HepG2 (cell line): ENCODE data around the gene CPT1B. TPM values are rescaled to one million over a fixed set of nuclear protein-coding genes. Genes with fewer than 3 reads are reported as not detected.

ENCODE experiments used
- ARHGAP35 ChIP-seq: sonication (generic); formaldehyde crosslinking; IDR thresholded peaks from 2 replicates; pipeline ENCODE4 v1.9.0; 2022; ENCODE audit warnings: mild to moderate bottlenecking, inconsistent platforms, moderate library complexity, missing genetic modification reagents, borderline replicate concordance
- CEBPG ChIP-seq: IDR thresholded peaks from 2 replicates; pipeline ENCODE4 v1.6.1; 2016
- FOXC1 ChIP-seq: sonication (generic); formaldehyde crosslinking; IDR thresholded peaks from 2 replicates; pipeline ENCODE4 v1.8.0; 2022; ENCODE audit warnings: mild to moderate bottlenecking, missing genetic modification reagents, borderline replicate concordance
- GATAD2A ChIP-seq: IDR thresholded peaks from 2 replicates; pipeline ENCODE4 v1.6.1; 2016
- JARID2 ChIP-seq: sonication (generic); formaldehyde crosslinking; IDR thresholded peaks from 2 replicates; pipeline ENCODE4 v1.8.1; 2023; ENCODE audit warnings: missing genetic modification reagents, inconsistent platforms; ENCODE audit not compliant: insufficient replicate concordance
- NFYB ChIP-seq: sonication (generic); formaldehyde crosslinking; IDR thresholded peaks from 2 replicates; pipeline ENCODE4 v1.4.0; 2020; ENCODE audit warnings: missing genetic modification reagents
- NKX3-1 ChIP-seq: sonication (generic); formaldehyde crosslinking; IDR thresholded peaks from 2 replicates; pipeline ENCODE4 v1.5.0; 2020; ENCODE audit warnings: missing genetic modification reagents
- PHF20 ChIP-seq: sonication (generic); formaldehyde crosslinking; IDR thresholded peaks from 2 replicates; pipeline ENCODE4 v1.5.0; 2020; ENCODE audit warnings: mild to moderate bottlenecking, missing genetic modification reagents
- PRPF4 ChIP-seq: fragments of 200-400 bp; formaldehyde crosslinking; IDR thresholded peaks from 2 replicates; pipeline ENCODE4 v1.6.1; 2016; ENCODE audit warnings: low read length, low read depth; ENCODE audit not compliant: poor library complexity, severe bottlenecking
- SETDB1 ChIP-seq: sonication (generic); formaldehyde crosslinking; IDR thresholded peaks from 2 replicates; pipeline ENCODE4 v1.5.1; 2020; ENCODE audit warnings: missing genetic modification reagents, mild to moderate bottlenecking, borderline replicate concordance
- SIN3A ChIP-seq: IDR thresholded peaks from 2 replicates; pipeline ENCODE4 v1.6.1; 2011; ENCODE audit warnings: low read depth, mild to moderate bottlenecking, control low read depth, low read length, borderline replicate concordance
- SKI ChIP-seq: fragments of 450-650 bp; IDR thresholded peaks from one replicate; pipeline ENCODE4 v1.6.1; 2018; ENCODE audit warnings: mild to moderate bottlenecking; ENCODE audit not compliant: partially characterized antibody
- SOX5 ChIP-seq: IDR thresholded peaks from 2 replicates; pipeline ENCODE4 v1.6.1; 2016; ENCODE audit warnings: borderline replicate concordance
- SYNCRIP ChIP-seq: fragments of 200-400 bp; formaldehyde crosslinking; IDR thresholded peaks from 2 replicates; pipeline ENCODE4 v1.6.1; 2018; ENCODE audit warnings: mild to moderate bottlenecking, low read depth, low read length; ENCODE audit not compliant: insufficient read depth
- TMF1 ChIP-seq: sonication (generic); formaldehyde crosslinking; IDR thresholded peaks from 2 replicates; pipeline ENCODE4 v1.8.1; 2022; ENCODE audit warnings: low read depth, missing genetic modification reagents
- ZNF547 ChIP-seq: sonication (generic); formaldehyde crosslinking; IDR thresholded peaks from 2 replicates; pipeline ENCODE4 v1.5.1; 2020; ENCODE audit warnings: mild to moderate bottlenecking, missing genetic modification reagents
- polyA plus RNA-seq, 8 experiments: library from polyadenylated mRNA; depleted of rRNA in 3 of 8; stranded (reverse) in 7 of 8; unstranded in 1 of 8; fragments of >200 nt; fragmentation: Illumina TruSeq in 4 of 8; extraction: Trizol in 4 of 8; gene quantifications; 2 replicates each; pipeline versions ENCODE4 v1.2.1 to v1.2.3, GENCODE V29; 2011 to 2016; ENCODE audit warnings: low read depth in 4 of 8, missing spikeins in 1 of 8, mixed read lengths in 1 of 8; ENCODE audit not compliant: insufficient read depth in 1 of 8
- total RNA-seq, 5 experiments: library from RNA; depleted of rRNA; stranded (reverse); fragments of >200 nt; fragmentation: Illumina TruSeq; extraction: Trizol; gene quantifications; 2 replicates each; pipeline ENCODE4 v1.2.3, GENCODE V29; 2016; ENCODE audit warnings: low read depth in 1 of 5
- TF ChIP-seq, protein P1 (sequence below): sonication (generic); formaldehyde crosslinking; IDR thresholded peaks from 2 replicates; pipeline ENCODE4 v1.5.0; 2020; ENCODE audit warnings: mild to moderate bottlenecking, missing genetic modification reagents, borderline replicate concordance
- TF ChIP-seq, protein P2 (sequence below): sonication (generic); formaldehyde crosslinking; IDR thresholded peaks from 2 replicates; pipeline ENCODE4 v1.5.0; 2020; ENCODE audit warnings: mild to moderate bottlenecking, missing genetic modification reagents, borderline replicate concordance
- TF ChIP-seq, protein P3 (sequence below): sonication (generic); formaldehyde crosslinking; IDR thresholded peaks from 2 replicates; pipeline ENCODE4 v1.8.0; 2022; ENCODE audit warnings: mild to moderate bottlenecking, missing genetic modification reagents, moderate library complexity
- TF ChIP-seq, protein P4 (sequence below): sonication (generic); formaldehyde crosslinking; IDR thresholded peaks from 2 replicates; pipeline ENCODE4 v1.9.0; 2022; ENCODE audit warnings: missing genetic modification reagents, mild to moderate bottlenecking, borderline replicate concordance

Gene CPT1B
- total and polyA plus RNA-seq, 2 of the 13 experiments (the other 11 are each of a cell fraction or from before 2014, with no cell fraction given) = 9.2 to 19.5 TPM

DNA sequence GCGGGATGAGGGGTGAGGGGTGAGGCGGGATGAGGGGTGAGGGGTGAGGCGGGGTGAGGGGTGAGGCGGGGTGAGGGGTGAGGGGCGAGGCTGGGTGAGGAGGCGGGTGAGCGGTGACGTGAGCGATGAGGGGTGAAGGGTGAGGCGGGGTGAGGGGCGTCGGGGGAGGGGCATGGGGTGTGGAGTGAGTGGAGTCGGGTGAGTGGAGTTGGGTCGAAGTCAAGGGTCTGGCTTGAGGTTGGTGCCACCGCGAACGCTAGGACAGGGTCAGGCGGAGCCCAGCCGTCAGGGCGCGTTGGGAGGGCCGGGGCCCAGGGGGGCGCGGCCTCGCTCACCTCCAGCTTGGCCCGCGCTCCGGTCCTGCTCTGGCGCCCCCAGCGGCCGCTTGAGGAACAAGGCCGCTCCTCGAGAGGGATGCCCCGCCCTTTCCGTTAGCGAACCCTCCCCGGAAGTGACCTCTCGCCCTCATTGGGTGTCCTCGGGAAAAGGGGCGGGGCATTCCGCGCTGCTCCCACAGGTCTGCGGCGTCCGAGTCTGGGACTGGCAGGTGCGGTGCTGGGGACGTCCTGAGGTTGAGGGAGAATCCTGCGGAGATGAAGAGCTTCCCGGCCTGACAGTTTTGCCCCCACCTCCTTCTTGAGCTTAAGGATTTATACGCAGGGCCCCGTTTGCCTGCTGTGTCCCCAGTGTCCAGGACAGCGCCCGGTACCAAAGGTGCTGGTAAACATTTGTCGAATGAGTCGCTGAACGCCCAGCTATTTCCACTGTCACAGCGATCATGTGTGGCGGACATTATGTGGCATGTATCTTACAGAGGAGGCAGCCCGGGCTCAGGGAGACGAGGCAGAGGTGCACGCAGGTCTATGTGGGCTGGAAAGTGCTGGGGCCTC, 15.5 kb downstream of the CPT1B start, which contains the start of gene SYCE3 (continued):
- TF ChIP-seq, protein P1, sequence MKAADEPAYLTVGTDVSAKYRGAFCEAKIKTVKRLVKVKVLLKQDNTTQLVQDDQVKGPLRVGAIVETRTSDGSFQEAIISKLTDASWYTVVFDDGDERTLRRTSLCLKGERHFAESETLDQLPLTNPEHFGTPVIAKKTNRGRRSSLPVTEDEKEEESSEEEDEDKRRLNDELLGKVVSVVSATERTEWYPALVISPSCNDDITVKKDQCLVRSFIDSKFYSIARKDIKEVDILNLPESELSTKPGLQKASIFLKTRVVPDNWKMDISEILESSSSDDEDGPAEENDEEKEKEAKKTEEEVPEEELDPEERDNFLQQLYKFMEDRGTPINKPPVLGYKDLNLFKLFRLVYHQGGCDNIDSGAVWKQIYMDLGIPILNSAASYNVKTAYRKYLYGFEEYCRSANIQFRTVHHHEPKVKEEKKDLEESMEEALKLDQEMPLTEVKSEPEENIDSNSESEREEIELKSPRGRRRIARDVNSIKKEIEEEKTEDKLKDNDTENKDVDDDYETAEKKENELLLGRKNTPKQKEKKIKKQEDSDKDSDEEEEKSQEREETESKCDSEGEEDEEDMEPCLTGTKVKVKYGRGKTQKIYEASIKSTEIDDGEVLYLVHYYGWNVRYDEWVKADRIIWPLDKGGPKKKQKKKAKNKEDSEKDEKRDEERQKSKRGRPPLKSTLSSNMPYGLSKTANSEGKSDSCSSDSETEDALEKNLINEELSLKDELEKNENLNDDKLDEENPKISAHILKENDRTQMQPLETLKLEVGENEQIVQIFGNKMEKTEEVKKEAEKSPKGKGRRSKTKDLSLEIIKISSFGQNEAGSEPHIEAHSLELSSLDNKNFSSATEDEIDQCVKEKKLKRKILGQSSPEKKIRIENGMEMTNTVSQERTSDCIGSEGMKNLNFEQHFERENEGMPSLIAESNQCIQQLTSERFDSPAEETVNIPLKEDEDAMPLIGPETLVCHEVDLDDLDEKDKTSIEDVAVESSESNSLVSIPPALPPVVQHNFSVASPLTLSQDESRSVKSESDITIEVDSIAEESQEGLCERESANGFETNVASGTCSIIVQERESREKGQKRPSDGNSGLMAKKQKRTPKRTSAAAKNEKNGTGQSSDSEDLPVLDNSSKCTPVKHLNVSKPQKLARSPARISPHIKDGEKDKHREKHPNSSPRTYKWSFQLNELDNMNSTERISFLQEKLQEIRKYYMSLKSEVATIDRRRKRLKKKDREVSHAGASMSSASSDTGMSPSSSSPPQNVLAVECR = peak; percentile 84; the same call in 1 of the 2 replicates
- TF ChIP-seq PHF20 (CRISPR knock-in tag) (peak; percentile 69), JARID2 (CRISPR knock-in tag) (peak; percentile 20), SKI (no peak), NFYB (CRISPR knock-in tag) (peak; percentile 83), SOX5 (CRISPR knock-in tag) (peak; percentile 38; the same call in 1 of the 2 replicates), ZNF547 (0 out of 2 replicates have a peak, but pooled peaks have one; percentile 55), GATAD2A (CRISPR knock-in tag) (peak; percentile 41; the same call in 1 of the 2 replicates), CEBPG (CRISPR knock-in tag) (0 out of 2 replicates have a peak, but pooled peaks have one; percentile 8), TMF1 (CRISPR knock-in tag) (no peak), ARHGAP35 (no peak), SETDB1 (CRISPR knock-in tag) (no peak), PRPF4 (no peak), SIN3A (peak; percentile 77; the same call in 1 of the 2 replicates), FOXC1 (CRISPR knock-in tag) (0 out of 2 replicates have a peak, but pooled peaks have one; percentile 63), SYNCRIP (no peak), NKX3-1 (CRISPR knock-in tag) (no peak)
- TF ChIP-seq, protein P2, sequence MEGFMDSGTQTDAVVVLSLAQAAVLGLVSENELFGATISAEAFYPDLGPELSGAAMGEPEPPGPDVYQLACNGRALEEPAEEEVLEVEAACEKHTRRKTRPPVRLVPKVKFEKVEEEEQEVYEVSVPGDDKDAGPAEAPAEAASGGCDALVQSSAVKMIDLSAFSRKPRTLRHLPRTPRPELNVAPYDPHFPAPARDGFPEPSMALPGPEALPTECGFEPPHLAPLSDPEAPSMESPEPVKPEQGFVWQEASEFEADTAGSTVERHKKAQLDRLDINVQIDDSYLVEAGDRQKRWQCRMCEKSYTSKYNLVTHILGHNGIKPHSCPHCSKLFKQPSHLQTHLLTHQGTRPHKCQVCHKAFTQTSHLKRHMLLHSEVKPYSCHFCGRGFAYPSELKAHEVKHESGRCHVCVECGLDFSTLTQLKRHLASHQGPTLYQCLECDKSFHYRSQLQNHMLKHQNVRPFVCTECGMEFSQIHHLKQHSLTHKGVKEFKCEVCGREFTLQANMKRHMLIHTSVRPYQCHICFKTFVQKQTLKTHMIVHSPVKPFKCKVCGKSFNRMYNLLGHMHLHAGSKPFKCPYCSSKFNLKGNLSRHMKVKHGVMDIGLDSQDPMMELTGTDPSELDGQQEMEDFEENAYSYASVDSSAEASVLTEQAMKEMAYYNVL = no peak
- TF ChIP-seq, protein P3, sequence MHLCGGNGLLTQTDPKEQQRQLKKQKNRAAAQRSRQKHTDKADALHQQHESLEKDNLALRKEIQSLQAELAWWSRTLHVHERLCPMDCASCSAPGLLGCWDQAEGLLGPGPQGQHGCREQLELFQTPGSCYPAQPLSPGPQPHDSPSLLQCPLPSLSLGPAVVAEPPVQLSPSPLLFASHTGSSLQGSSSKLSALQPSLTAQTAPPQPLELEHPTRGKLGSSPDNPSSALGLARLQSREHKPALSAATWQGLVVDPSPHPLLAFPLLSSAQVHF (CRISPR knock-in tag) = no peak
- TF ChIP-seq, protein P4, sequence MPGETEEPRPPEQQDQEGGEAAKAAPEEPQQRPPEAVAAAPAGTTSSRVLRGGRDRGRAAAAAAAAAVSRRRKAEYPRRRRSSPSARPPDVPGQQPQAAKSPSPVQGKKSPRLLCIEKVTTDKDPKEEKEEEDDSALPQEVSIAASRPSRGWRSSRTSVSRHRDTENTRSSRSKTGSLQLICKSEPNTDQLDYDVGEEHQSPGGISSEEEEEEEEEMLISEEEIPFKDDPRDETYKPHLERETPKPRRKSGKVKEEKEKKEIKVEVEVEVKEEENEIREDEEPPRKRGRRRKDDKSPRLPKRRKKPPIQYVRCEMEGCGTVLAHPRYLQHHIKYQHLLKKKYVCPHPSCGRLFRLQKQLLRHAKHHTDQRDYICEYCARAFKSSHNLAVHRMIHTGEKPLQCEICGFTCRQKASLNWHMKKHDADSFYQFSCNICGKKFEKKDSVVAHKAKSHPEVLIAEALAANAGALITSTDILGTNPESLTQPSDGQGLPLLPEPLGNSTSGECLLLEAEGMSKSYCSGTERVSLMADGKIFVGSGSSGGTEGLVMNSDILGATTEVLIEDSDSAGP (CRISPR knock-in tag) = peak; percentile 70; the same call in 1 of the 2 replicates
